Heart left ventricle (tissue), 16 donors: Measurements from ENCODE around the gene ADAM22. TPM values are rescaled to one million over a fixed set of nuclear protein-coding genes. Genes with fewer than 3 reads are reported as not detected.

ENCODE experiments used
- ATAC-seq, 4 donors: fragments of 200-7000 bp; cut with Tn5 transposase; one replicate each; pipeline ENCODE4 v1.9.1; 2020 to 2022; ENCODE audit warnings: moderate library complexity in 4 of 4, mild to moderate bottlenecking in 3 of 4, moderate number of reproducible peaks in 1 of 4
- DNase-seq, 5 donors: peaks; one replicate each; pipeline ENCODE4 v3.0.0-alpha.2; 2020
- H3K27ac ChIP-seq, 12 donors: fragments of 200-600 bp; sonication (generic) in 4 of 12; one replicate each; pipeline versions ENCODE4 v1.5.0 to v1.8.0; 2016 to 2022; ENCODE audit warnings: mild to moderate bottlenecking in 2 of 12
- H3K27me3 ChIP-seq, 9 donors: fragments of 200-600 bp; sonication (generic) in 2 of 9; one replicate each; pipeline versions ENCODE4 v1.5.1 to v1.8.0; 2016 to 2022; ENCODE audit warnings: mild to moderate bottlenecking in 3 of 9
- H3K36me3 ChIP-seq, 9 donors: fragments of 200-600 bp; sonication (generic) in 2 of 9; one replicate each; pipeline versions ENCODE4 v1.5.0 to v1.8.0; 2018 to 2022; ENCODE audit warnings: mild to moderate bottlenecking in 2 of 9
- H3K4me1 ChIP-seq, 12 donors: fragments of 200-600 bp; sonication (generic) in 4 of 12; one replicate each; pipeline versions ENCODE4 v1.5.0 to v1.8.0; 2016 to 2022; ENCODE audit warnings: mild to moderate bottlenecking in 3 of 12
- H3K4me3 ChIP-seq, 12 donors: fragments of 200-600 bp; sonication (generic) in 4 of 12; one replicate each; pipeline versions ENCODE4 v1.5.0 to v1.8.0; 2017 to 2022; ENCODE audit warnings: mild to moderate bottlenecking in 9 of 12, moderate library complexity in 4 of 12
- H3K9me3 ChIP-seq, 12 donors: fragments of 200-600 bp; sonication (generic) in 4 of 12; one replicate each; pipeline versions ENCODE4 v1.5.0 to v1.8.0; 2016 to 2022; ENCODE audit warnings: mild to moderate bottlenecking in 1 of 12
- CTCF ChIP-seq, 12 donors: fragments of 200-600 bp; sonication (generic) in 4 of 12; IDR thresholded peaks; one replicate each; pipeline versions ENCODE4 v1.5.0 to v1.8.0; 2018 to 2022; ENCODE audit warnings: antibody characterized with exemption in 12 of 12, mild to moderate bottlenecking in 5 of 12
- POLR2A ChIP-seq, 2 donors: fragments of 450-650 bp; IDR thresholded peaks; one replicate each; pipeline ENCODE4 v1.6.1; 2017; ENCODE audit warnings: antibody characterized with exemption in 2 of 2, mild to moderate bottlenecking in 2 of 2, moderate library complexity in 2 of 2
- WGBS, 4 donors: extraction: QIAGEN DNeasy Blood & Tissue Kit in 2 of 4; methylation state at CpG; one replicate each; pipeline versions ENCODE4 v1.1.5 to v1.1.7; 2013 to 2018; 5-methylcytosine and 5-hydroxymethylcytosine counted together
- intact Hi-C, 10 donors: fragments of 100-400 bp; cut with DNase I; formaldehyde crosslinking; loops; one replicate each; pipeline versions ENCODE4 v1.11.1 to v1.14.2; 2022
- polyA plus RNA-seq, 2 donors: library from polyadenylated mRNA; stranded (reverse); fragments of 200-250 nt; gene quantifications; one replicate each; pipeline ENCODE4 v1.2.3, GENCODE V29; 2013
- total RNA-seq, 9 donors: library from RNA; depleted of rRNA in 2 of 9; stranded (reverse); fragments of >200 nt in 2 of 9; fragmentation: NEBNext Ultra II Directional in 3 of 9; extraction: Animal tissue kit (Norgen Biotek cat#: 25700) in 3 of 9; gene quantifications; one replicate each; pipeline versions ENCODE4 v1.1.0 to v1.2.4, GENCODE V29; 2016 to 2023
- donor health status: ischemic (EF 13 %, LVEDD 7.1; RV severe dilation, severe dysfunction).
- donor health status: healthy with polysubstance abuse.
- donor health status: DM: no; HTN: yes; CAD: no.
- donor health status: DM: no; HTN: no; CAD: no.
- donor health status: ischemic (EF 25% LVEDD 6.9; RV normal size, moderate dysfunction).
- donor health status: ischemic (EF 25% LVEDD 5.7; RV mildly dilated, moderate dysfunction).
- donor health status: healthy.
- donor health status: DM: yes; HTN: yes; CAD: no.
- donor health status: ischemic (EF 35%, LVEDD 5.7; RV mildly dilated, moderate dysfunction).
- donor health status: nonischemic (EF 11% LVEDD 7.7; RV severe dilation, severe dysfunction).
- donor health status: DM: yes; HTN: yes; CAD: no.
- donor health status: PGD.
- donor health status: ischemic (EF 29% LVEDD 5.4; RV normal size, mild dysfunction).
- donor health status: nonischemic (EF 23%, LVEDD 6.1; RV moderate dilation, normal function).

Gene ADAM22
- total and polyA plus RNA-seq, 11 donors = 0.27 to 3.4 (median 1.1) TPM

GRCh38 chr7:88202799-88203198 is 268.7 kb downstream of the ADAM22 start:
- H3K36me3 ChIP-seq = peaks cover 0 to 72% (median 57%) of the 10 kb centered on the region in 9 donors
- WGBS, 4 donors = 83 to 90% (median 88%) methylated on average over 3 of the region's 3 CpGs
- intact Hi-C loops = no loop called here

GRCh38 chr7:88203401-88203800 is 269.4 kb downstream of the ADAM22 start:
- H3K36me3 ChIP-seq = peaks cover 0 to 78% (median 63%) of the 10 kb centered on the region in 9 donors
- 91 to 97% (median 95%) methylated on average over 4 of the region's 4 CpGs for WGBS, 4 donors
- DNase-seq = no peak
- no peaks in the 10 kb centered on the region for H3K9me3 ChIP-seq
- TF ChIP-seq POLR2A (IDR thresholded peaks at IDR 0.05) (no peak), CTCF (IDR thresholded peaks at IDR 0.05) (no peak)
- intact Hi-C loops = no loop called here
- H3K4me1 ChIP-seq = no peaks in the 10 kb centered on the region
- ATAC-seq = no peak
- H3K4me3 ChIP-seq = no peak overlapping the region
- H3K27me3 ChIP-seq = no peaks in the 10 kb centered on the region
- H3K27ac ChIP-seq = no peak overlapping the region

More at GRCh38 chr7:88202799-88203198, 268.7 kb downstream of the ADAM22 start:
- no peak for DNase-seq
- no peaks in the 10 kb centered on the region for H3K27me3 ChIP-seq
- no peak for ATAC-seq
- H3K4me1 ChIP-seq = no peaks in the 10 kb centered on the region
- H3K27ac ChIP-seq = no peak overlapping the region
- no peak for TF ChIP-seq POLR2A (IDR thresholded peaks at IDR 0.05)
- TF ChIP-seq CTCF (IDR thresholded peaks at IDR 0.05) = no peak
- no peaks in the 10 kb centered on the region for H3K9me3 ChIP-seq
- H3K4me3 ChIP-seq = no peak overlapping the region

- no peak for ATAC-seq
- no peak for DNase-seq
- H3K36me3 ChIP-seq = peaks cover 0 to 90% (median 76%) of the 10 kb centered on the region in 9 donors
Measured at GRCh38 chr7:88204525-88205110, 270.6 kb downstream of the ADAM22 start.

GRCh38 chr7:88205179-88205578 is 271.1 kb downstream of the ADAM22 start:
- TF ChIP-seq POLR2A (IDR thresholded peaks at IDR 0.05) (no peak), CTCF (IDR thresholded peaks at IDR 0.05) (no peak)
- Histone ChIP-seq H3K36me3 (peaks cover 0 to 96% (median 81%) of the 10 kb centered on the region in 9 donors), H3K4me3 (no peak overlapping the region), H3K27me3 (no peaks in the 10 kb centered on the region), H3K9me3 (no peaks in the 10 kb centered on the region), H3K4me1 (no peaks in the 10 kb centered on the region), H3K27ac (no peak overlapping the region)
- no peak for DNase-seq
- intact Hi-C loops = no loop called here
- no peak for ATAC-seq

More at GRCh38 chr7:88204525-88205110, 270.6 kb downstream of the ADAM22 start:
- TF ChIP-seq POLR2A (IDR thresholded peaks at IDR 0.05) (no peak), CTCF (IDR thresholded peaks at IDR 0.05) (no peak)
- no peaks in the 10 kb centered on the region for H3K27me3 ChIP-seq
- WGBS, 4 donors = 95 to 98% (median 97%) methylated on average over 3 of the region's 3 CpGs
- H3K27ac ChIP-seq = no peak overlapping the region
- intact Hi-C loops = no loop called here
- H3K4me3 ChIP-seq = no peak overlapping the region
- no peaks in the 10 kb centered on the region for H3K9me3 ChIP-seq
- no peaks in the 10 kb centered on the region for H3K4me1 ChIP-seq
